Neural progenitor cell (in vitro differentiated cells): ENCODE results near the gene SSH3.
A peak's percentile ranks its signal among the peaks of the same experiment; 100 is the strongest.

Experiments used
- CTCF ChIP-seq: fragments of 200-600 bp; sonication (generic); IDR thresholded peaks from 2 replicates; pipeline ENCODE4 v1.5.1; 2017; ENCODE audit warnings: antibody characterized with exemption, mild to moderate bottlenecking
- EZH2 ChIP-seq: fragments of 200-600 bp; sonication (generic); IDR thresholded peaks from 2 replicates; pipeline ENCODE4 v1.6.1; 2017; ENCODE audit warnings: antibody characterized with exemption, mild to moderate bottlenecking, moderate library complexity
- EZH2phosphoT487 ChIP-seq: fragments of 200-600 bp; sonication (generic); IDR thresholded peaks from 2 replicates; pipeline ENCODE4 v1.6.1; 2017; ENCODE audit warnings: antibody characterized with exemption

- TF ChIP-seq CTCF: peak; percentile 53
- TF ChIP-seq EZH2: no peak
- no peak for TF ChIP-seq EZH2phosphoT487
These were observed 14.7 kb upstream of the SSH3 start for GRCh38 chr11:67288452-67289225.
